ENCODE results near the gene TOX4.

Gene TOX4

GRCh38 chr14:21523203-21523602 is 46.2 kb downstream of the TOX4 start:
- H3K4me2 ChIP-seq (ENCODE audit: insufficient read depth, low read length) = no peak overlapping the region
- H3K36me3 ChIP-seq (ENCODE audit: insufficient read depth, low read length) = peaks cover 8% of the 10 kb centered on the region
- H3K27me3 ChIP-seq (ENCODE audit: insufficient read depth, low read length, poor library complexity) = no peaks in the 10 kb centered on the region
- no peak overlapping the region for H2AFZ ChIP-seq (ENCODE audit: low read depth, low read length)
- H4K20me1 ChIP-seq (ENCODE audit: insufficient read depth, low read length) = no peaks in the 10 kb centered on the region
- ATAC-seq (ENCODE audit: insufficient read depth, low read depth) (no peak), DNase-seq (no peak)
- H3K4me1 ChIP-seq (ENCODE audit: insufficient read depth, low read length) = peaks cover 16% of the 10 kb centered on the region
- TF ChIP-seq EZH2 (IDR thresholded peaks at IDR 0.05; ENCODE audit: borderline replicate concordance, low read depth, low read length, severe bottlenecking) (no peak), CTCF (IDR thresholded peaks at IDR 0.05; ENCODE audit: borderline replicate concordance, extremely low read depth, low read length, poor library complexity, severe bottlenecking) (no peak)
- H3K9me3 ChIP-seq (ENCODE audit: insufficient read depth, low read length, severe bottlenecking) = no peaks in the 10 kb centered on the region
- H3K4me3 ChIP-seq (ENCODE audit: low read depth in 1 of 2, low read length in 2 of 2) = no peak overlapping the region
- H3K9ac ChIP-seq (ENCODE audit: low read depth, low read length) = no peak overlapping the region
- no peak overlapping the region for H3K27ac ChIP-seq (ENCODE audit: low read length)
- peaks cover 5% of the 10 kb centered on the region for H3K79me2 ChIP-seq (ENCODE audit: insufficient read depth, low read length)

- H3K36me3 ChIP-seq (ENCODE audit: insufficient read depth, low read length) = peaks cover 8% of the 10 kb centered on the region
- peak overlapping the region; percentile 75; the same call in 1 of the 2 replicates for H3K9ac ChIP-seq (ENCODE audit: low read depth, low read length)
Observed at GRCh38 chr14:21524575-21525490, 47.8 kb downstream of the TOX4 start.

DNA sequence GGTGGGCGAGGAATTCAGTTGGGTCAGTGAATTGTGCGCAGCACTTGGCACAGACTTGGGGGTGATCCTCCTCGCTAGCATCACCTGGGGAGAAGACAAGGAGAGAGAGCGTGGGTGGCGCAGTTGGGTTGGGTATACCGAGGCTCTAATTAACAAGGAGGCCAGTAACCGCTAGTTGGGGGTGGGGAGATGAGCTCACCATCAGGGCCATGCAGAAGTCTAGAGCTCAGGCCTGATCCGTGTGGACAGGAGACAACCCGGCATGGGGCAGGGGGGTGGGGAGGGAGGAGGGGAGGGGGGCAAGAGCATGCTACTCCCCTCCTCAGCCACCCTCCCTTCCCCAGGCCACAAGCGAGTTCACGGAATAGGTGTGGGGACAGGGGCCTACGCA is 48.6 kb downstream of the TOX4 start:
- Histone ChIP-seq H4K20me1 (ENCODE audit: insufficient read depth, low read length) (no peaks in the 10 kb centered on the region), H3K4me1 (ENCODE audit: insufficient read depth, low read length) (peaks cover 16% of the 10 kb centered on the region), H3K9ac (ENCODE audit: low read depth, low read length) (peak overlapping the region; percentile 75; the same call in 1 of the 2 replicates), H3K27me3 (ENCODE audit: insufficient read depth, low read length, poor library complexity) (no peaks in the 10 kb centered on the region), H3K36me3 (ENCODE audit: insufficient read depth, low read length) (peaks cover 8% of the 10 kb centered on the region), H2AFZ (ENCODE audit: low read depth, low read length) (peak overlapping the region; percentile 94), H3K4me3 (ENCODE audit: low read depth in 1 of 2, low read length in 2 of 2) (peak overlapping the region; percentile 69 to 88; a peak in 3 of 4 replicates), H3K4me2 (ENCODE audit: insufficient read depth, low read length) (peak overlapping the region; percentile 82), H3K9me3 (ENCODE audit: insufficient read depth, low read length, severe bottlenecking) (no peaks in the 10 kb centered on the region), H3K79me2 (ENCODE audit: insufficient read depth, low read length) (peaks cover 5% of the 10 kb centered on the region), H3K27ac (ENCODE audit: low read length) (peak overlapping the region; percentile 74; the same call in 1 of the 2 replicates)
- TF ChIP-seq CTCF (IDR thresholded peaks at IDR 0.05; ENCODE audit: borderline replicate concordance, extremely low read depth, low read length, poor library complexity, severe bottlenecking) (no peak), EZH2 (IDR thresholded peaks at IDR 0.05; ENCODE audit: borderline replicate concordance, low read depth, low read length, severe bottlenecking) (no peak)
- DNase-seq (peak; percentile 16), ATAC-seq (ENCODE audit: insufficient read depth, low read depth) (no peak)

More at GRCh38 chr14:21524575-21525490, 47.8 kb downstream of the TOX4 start:
- Histone ChIP-seq H3K9me3 (ENCODE audit: insufficient read depth, low read length, severe bottlenecking) (no peaks in the 10 kb centered on the region), H3K27me3 (ENCODE audit: insufficient read depth, low read length, poor library complexity) (no peaks in the 10 kb centered on the region), H3K79me2 (ENCODE audit: insufficient read depth, low read length) (peaks cover 5% of the 10 kb centered on the region), H3K4me1 (ENCODE audit: insufficient read depth, low read length) (peaks cover 16% of the 10 kb centered on the region), H3K27ac (ENCODE audit: low read length) (peak overlapping the region; percentile 20; the same call in 1 of the 2 replicates), H4K20me1 (ENCODE audit: insufficient read depth, low read length) (no peaks in the 10 kb centered on the region), H3K4me2 (ENCODE audit: insufficient read depth, low read length) (peak overlapping the region; percentile 82), H3K4me3 (ENCODE audit: low read depth in 1 of 2, low read length in 2 of 2) (peak overlapping the region in 1 of 2 experiments; percentile 88; a peak in 2 of 4 replicates), H2AFZ (ENCODE audit: low read depth, low read length) (no peak overlapping the region)
- no peak for TF ChIP-seq EZH2 (IDR thresholded peaks at IDR 0.05; ENCODE audit: borderline replicate concordance, low read depth, low read length, severe bottlenecking)
- ATAC-seq (ENCODE audit: insufficient read depth, low read depth) (no peak), DNase-seq (no peak)
